HFF-Myc (cell line): Measurements from ENCODE around the gene EIF2AK2.
A peak's percentile ranks its signal among the peaks of the same experiment; 100 is the strongest.
"Not testable (repeated sequence)": the region's sequence is repeated elsewhere in the genome, so short reads cannot be mapped to it uniquely, and the experiment has no call there.

Experiments used
- DNase-seq: peaks from one replicate; pipeline ENCODE4 v3.0.0-alpha.2; 2011; ENCODE audit warnings: low read depth; ENCODE audit errors: extremely low read depth
- H3K4me3 ChIP-seq: replicated peaks from 2 replicates; pipeline ENCODE4 v1.5.1; 2011; ENCODE audit warnings: low read depth, mild to moderate bottlenecking, control low read depth, low read length
- TF ChIP-seq, protein P1 (sequence below): IDR thresholded peaks from 2 replicates; pipeline ENCODE4 v1.5.1; 2012; ENCODE audit warnings: mild to moderate bottlenecking, low read depth, low read length, control low read depth; ENCODE audit errors: missing control alignments

EIF2AK2 gene

DNA sequence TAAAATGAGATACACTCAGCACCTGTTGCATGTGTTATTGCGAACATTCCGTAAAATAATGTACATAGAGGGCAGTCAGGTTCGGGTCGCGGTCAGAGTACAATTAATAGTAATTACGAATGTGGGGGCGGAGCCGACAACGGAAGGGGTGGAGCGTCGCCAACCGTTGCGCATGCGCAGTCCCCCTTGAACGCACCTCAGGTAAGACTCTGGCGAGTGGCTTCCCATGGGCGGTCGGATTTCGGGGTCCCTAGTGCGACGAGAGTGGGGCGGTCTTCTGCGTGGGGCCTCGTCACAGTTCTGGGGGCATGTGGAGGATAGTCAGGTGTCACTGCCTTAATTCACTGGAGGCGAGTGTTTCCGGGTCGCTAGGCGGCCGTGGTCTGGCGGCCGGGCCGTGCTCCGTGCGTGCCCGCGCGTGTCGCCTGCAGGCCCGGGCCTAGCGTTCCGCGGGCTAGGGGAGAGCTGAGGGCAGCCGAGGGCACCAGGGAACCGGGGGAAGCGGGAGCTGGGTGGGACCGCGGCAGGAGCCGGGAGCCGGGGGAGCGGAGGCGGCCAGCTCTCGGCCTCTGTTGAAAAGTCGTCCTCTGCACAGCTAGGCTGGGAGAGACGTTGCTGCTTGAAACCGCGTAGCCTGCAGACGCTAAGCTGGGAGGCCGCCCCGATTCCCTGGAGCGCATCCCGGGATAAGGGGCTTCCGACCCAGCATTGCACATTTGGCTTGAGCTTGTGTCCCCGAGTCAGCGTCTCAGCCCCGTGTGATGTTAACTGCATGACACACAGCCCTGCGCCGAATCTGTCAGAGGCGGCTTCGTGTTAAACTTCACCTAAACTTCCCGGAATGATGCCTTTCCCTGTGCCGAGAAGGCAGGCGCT is 39.8 kb upstream of the EIF2AK2 start, which contains the start of gene CEBPZOS:
Gene CEBPZOS (plus strand): TSS at position 177 of the 876 bp plus-strand sequence. CDS start 3,209 bp downstream, outside the sequence.
- H3K4me3 ChIP-seq = peak within 1 kb of the TSS; percentile 91
- DNase-seq = peak; percentile 52
- TF ChIP-seq, protein P1, sequence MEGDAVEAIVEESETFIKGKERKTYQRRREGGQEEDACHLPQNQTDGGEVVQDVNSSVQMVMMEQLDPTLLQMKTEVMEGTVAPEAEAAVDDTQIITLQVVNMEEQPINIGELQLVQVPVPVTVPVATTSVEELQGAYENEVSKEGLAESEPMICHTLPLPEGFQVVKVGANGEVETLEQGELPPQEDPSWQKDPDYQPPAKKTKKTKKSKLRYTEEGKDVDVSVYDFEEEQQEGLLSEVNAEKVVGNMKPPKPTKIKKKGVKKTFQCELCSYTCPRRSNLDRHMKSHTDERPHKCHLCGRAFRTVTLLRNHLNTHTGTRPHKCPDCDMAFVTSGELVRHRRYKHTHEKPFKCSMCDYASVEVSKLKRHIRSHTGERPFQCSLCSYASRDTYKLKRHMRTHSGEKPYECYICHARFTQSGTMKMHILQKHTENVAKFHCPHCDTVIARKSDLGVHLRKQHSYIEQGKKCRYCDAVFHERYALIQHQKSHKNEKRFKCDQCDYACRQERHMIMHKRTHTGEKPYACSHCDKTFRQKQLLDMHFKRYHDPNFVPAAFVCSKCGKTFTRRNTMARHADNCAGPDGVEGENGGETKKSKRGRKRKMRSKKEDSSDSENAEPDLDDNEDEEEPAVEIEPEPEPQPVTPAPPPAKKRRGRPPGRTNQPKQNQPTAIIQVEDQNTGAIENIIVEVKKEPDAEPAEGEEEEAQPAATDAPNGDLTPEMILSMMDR = no peak

DNA sequence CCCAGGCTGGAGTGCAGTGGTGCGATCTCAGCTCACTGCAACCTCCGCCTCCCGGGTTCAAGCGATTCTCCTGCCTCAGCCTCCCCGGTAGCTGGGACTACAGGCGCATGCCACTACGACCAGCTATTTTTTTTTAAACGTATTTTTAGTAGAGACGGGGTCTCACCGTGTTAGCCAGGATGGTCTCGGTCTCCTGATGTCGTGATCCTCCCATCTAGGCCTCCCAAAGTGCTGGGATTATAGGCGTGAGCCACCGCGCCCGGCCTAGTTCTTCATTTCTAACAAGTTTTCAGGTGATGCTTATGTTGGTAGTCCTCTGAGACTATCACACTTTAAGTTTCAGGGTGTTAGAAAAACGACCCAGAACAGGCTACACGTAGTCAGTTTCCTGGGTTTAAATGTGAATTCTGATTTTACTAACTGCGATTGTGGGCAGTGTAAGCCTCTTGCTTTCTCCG is 39.1 kb upstream of the EIF2AK2 start:
- not testable (repeated sequence) for DNase-seq

DNA sequence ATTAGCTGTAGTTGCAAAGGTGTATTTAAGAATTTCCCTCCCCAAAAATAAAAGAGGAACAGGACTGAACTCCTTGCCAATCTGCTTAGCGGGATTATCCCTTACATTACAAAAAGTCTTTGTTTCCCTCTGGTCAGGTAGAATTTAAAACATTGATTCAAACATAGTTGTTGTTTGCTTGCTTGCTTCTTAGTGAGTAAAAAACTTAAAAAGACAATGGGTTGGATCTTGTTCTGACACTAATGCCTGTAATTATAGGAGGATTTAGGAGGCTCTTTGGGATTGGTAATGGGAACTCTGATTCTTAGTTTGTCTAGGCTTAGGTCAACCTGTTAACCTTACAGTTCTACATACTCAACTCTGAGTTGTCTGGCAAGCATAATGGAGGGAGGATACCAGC is 35.8 kb upstream of the EIF2AK2 start:
- TF ChIP-seq, protein P1 = no peak
- no peak overlapping the region for H3K4me3 ChIP-seq
- no peak for DNase-seq

More for the DNA sequence above, 39.1 kb upstream of the EIF2AK2 start:
- H3K4me3 ChIP-seq = peak overlapping the region; percentile 91

DNA sequence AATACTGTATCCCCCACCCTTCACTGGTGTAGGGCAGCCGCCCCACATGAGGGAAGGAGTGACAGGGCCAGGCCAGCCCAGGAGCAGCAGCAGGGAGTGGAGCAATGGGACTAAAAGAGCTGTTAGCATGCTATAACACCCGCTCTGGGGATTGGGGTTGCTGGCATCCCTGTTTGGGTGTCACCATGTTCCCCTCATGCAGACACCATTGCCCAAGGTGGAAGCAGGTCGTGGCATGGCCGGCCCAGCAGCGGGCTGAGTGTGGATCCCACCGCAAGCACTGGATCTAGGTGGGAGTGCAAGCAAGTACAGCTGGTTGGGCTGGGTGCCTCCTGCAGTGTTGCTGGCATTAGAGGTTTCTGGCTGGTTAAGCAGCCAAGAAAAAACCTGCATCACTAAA is 35.0 kb upstream of the EIF2AK2 start:
- no peak overlapping the region for H3K4me3 ChIP-seq
- TF ChIP-seq, protein P1 = no peak
- no peak for DNase-seq

DNA sequence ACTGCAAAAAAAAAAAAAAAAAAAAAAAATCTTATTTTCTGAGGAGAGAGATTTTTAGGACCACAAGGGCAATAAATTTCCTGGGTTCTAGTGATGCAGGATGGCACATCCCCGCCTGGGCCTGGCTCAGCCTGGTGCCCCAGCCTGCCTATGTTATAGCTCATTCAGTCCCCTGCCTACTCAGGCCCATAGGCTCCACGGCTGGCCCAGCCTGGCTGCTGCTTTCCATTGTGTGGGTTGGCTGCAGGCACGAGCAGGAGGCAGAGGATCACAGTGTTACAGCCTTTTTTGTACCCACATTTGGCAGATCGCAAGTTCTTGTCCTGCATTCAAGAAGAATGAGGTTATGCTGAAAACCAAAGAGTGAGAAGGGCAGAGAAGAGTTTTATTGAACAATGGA is 34.5 kb upstream of the EIF2AK2 start:
- no peak overlapping the region for H3K4me3 ChIP-seq
- DNase-seq = no peak
- TF ChIP-seq, protein P1 = no peak

DNA sequence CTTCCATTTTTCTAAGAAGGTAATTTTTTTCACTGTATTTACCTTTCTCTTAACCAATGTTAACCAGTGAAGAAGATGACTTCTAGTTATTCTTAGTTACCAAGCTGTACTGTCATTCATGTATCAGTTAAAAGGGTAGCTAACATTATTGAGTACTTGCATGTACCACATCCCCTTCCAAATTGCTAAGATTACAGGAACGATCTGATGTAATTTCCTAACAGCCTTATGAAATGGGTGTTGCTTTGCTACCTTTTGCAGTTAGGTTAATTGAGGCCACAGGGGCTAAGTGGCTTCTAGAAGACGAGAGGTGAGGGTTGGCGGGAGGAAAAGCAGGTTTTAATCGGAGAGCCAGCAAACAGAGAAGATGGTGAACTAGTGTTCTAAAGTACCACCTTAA is 33.5 kb upstream of the EIF2AK2 start:
- TF ChIP-seq, protein P1 = no peak
- no peak for DNase-seq
- no peak overlapping the region for H3K4me3 ChIP-seq

DNA sequence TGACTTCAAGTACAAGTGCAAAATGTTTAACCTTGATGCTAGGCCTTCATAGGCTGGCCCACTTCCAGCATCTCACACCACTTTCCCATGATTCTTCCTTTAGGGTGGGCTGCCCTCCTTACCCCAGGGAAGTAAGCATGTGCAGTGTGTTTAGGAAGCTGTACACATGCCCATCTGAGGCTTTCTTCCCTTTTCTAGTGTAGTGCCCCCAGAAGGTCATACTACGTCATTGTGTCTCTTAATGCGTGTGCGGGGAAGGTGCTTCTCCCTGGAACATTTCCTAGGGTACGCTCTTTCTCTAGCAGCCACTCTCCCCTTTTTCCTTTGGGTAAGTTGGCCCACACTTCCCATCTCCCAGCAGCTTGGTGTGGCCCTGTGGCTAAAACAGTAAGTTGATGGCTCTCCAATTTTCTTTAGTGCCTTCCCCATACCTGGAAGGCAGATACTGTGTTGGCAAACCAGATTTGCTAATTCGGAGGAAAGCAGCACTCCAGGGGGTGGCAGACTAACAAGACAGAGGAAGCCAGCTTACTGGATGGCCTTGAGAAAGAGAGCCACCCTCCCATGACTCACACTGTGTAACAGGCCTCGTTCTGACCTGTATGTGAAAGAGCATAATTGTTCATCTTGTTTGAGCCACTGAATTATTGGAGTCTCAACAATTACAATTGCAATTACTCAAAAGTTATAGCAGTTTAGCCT is 32.8 kb upstream of the EIF2AK2 start:
- DNase-seq = peak; percentile 29
- no peak overlapping the region for H3K4me3 ChIP-seq
- TF ChIP-seq, protein P1 = no peak
